Skin of body (tissue), 2 donors: ENCODE results near the gene PBXIP1. TPM values are rescaled to one million over a fixed set of nuclear protein-coding genes. Genes with fewer than 3 reads are reported as not detected.

Experiments used
- DNase-seq: peaks from one replicate; lab custom pipeline; 2025; lab: John Stamatoyannopoulos, UW
- total RNA-seq: library from RNA; depleted of rRNA; stranded (reverse); fragments of >200 nt; gene quantifications from one replicate; pipeline ENCODE4 v1.2.3, GENCODE V29; 2014

The PBXIP1 gene
- total RNA-seq, 1 donor from 2014 or later, result 61.8 TPM

GRCh38 chr1:154957091-154957657 is 1.3 kb upstream of the PBXIP1 start:
- DNase-seq, result no peak

DNA sequence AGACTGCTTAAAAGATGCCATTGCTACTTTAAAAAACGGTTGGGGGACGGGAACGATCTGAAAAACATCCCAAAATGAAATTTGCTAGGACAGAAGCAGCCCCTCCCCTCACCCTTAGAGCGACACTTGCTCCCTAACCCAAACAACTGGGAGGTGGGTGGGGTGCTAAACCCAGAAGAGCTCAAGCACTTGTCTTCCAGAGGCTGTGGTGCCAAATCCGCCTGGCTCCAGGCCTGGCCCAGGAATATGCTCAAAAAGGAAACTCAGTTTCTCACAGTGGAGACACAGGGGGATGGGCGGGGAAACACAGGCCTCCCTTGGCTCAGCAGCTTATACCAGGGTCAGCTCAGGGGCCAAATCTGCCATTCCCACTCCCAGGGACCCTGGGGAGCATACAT is 644 bp upstream of the PBXIP1 start:
- no peak for DNase-seq

GRCh38 chr1:154955039-154955717 is 721 bp downstream of the PBXIP1 start:
- no peak for DNase-seq

DNA sequence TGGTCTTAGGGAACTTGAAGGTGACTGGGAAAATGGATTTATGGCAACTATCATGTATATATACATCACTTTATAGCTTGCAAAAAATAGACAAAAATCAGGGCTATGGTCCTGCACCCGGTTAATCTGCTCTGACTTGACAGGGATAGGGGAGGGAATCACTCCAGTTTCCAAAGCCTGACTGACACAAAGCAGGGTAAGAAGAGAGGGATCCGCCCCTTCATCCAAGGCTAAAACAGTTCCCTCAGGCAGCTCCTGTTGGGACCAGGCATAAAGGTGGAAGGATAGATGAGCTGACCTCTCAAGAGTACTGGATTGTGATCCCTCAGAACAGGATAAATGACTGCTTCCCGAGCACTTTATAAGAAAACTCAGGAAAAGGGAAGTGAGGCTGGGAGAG is 1.4 kb downstream of the PBXIP1 start:
- no peak for DNase-seq

GRCh38 chr1:154953611-154954038 is 2.3 kb downstream of the PBXIP1 start:
- DNase-seq, result no peak

DNA sequence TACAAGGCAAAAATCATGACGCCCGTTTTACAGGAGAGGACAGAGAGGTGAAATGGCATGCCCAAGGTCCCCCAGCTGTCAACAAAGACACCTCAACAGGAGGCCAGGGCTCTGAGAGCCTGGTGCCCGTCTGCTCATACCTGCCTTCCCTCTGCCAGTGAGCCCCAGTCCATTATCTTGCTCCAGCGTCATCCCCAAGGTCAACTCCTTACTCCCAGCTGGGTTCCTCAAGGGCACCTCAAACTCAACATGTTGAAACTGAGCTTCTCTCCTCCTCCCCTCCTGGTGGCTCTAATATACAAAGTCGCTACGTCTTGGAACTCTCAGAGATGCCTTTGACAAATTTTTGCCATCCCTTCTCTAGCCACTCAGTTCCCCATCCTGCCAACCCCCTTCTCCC is 3.2 kb downstream of the PBXIP1 start:
- no peak for DNase-seq

DNA sequence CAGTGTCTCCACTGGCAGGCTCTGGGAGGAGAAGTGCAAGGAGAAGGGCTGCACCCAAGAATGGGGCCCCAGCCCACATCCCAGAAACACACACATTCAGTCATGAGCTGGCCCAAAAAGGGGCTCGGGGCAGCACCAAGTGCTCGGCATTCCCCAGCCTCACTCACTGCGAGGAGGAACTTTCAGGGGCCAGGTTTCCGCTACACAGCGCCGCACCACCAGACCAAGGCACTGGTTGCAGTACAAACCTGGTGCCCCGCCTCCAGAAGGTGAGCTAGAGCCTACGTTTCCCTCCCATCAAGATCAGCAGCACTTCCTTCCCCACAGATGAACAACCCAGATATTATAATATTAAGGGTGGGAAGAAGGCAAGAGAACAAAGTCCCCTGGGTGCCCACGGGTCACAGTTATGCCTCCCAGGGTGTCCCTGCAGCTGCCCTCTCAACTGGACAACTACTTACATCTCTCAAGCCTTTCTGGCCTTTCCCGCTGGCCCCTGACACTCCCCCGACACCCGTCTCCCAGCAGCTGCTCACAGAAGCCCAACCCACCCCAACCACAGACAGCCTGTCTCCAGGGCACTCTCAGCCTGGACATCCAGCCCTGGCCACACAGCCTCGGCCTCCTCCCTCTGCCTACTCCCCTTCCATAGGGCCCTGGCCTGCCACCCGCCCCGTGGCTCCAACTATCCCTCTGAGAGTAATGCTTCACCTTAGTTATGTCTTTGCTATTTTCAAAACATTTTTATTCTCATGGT is 3.8 kb downstream of the PBXIP1 start:
- DNase-seq, result no peak

DNA sequence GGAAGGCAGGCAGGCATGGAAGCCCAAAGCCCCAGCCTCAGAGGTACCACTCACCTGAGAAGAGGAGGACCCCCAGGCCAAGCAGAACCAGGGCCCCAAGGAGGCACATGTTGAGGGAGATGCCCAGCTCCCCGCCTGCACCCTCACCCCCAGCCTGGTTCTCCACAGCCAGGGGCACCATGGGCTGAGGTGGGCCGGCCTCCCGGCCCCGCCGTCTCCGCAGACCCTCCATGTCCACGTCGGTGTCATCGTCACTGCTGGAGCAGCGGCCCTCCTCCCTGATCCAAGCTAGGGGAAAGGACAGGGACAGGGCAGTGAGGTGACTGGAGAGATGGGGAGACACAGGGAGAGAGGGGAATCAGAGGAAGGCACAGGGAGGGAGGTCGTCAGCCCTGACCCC is 7.8 kb downstream of the PBXIP1 start:
- no peak for DNase-seq

- no peak for DNase-seq
Observed at GRCh38 chr1:154945962-154946850, 9.7 kb downstream of the PBXIP1 start.

- DNase-seq, result no peak
Observed at GRCh38 chr1:154945160-154945961, 10.5 kb downstream of the PBXIP1 start.

GRCh38 chr1:154944401-154945159 is 11.3 kb downstream of the PBXIP1 start:
- no peak for DNase-seq

DNA sequence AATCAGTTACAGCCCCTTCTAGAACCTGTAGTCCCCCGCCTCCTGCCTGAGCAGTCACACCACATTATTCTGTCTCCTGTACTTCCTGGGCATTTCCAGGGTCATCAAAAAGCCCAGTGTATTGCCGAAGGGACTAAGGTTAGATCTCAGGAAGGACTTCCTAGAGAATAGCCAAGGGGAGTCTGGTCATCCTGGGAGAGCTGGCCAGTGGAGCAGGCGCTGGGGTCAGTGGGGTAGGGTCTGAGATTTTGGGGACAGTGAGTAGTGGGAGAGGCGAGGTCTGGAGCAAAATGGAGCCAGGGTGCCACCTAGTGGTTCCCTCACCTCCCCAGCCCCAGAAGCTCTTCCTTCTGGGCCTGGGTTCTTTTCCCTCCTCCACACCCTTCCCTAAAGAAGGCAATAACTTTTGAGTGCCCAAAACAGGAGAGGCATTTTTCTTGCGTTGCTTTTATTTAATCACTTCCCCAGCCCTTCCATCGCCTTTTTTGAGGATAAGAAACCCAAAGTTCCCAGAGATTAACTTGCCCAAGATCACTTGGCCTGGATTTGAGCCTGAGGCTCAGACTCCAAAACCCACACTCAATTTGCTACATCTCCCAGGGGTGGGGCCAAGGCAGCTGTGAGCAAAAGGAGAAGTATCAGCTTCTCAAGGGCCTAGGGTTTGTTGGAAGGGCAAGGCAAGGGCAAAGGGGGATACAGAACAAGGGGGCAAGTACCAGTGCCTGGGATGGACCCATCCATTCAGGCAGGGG is 12.1 kb downstream of the PBXIP1 start:
- DNase-seq, result no peak

DNA sequence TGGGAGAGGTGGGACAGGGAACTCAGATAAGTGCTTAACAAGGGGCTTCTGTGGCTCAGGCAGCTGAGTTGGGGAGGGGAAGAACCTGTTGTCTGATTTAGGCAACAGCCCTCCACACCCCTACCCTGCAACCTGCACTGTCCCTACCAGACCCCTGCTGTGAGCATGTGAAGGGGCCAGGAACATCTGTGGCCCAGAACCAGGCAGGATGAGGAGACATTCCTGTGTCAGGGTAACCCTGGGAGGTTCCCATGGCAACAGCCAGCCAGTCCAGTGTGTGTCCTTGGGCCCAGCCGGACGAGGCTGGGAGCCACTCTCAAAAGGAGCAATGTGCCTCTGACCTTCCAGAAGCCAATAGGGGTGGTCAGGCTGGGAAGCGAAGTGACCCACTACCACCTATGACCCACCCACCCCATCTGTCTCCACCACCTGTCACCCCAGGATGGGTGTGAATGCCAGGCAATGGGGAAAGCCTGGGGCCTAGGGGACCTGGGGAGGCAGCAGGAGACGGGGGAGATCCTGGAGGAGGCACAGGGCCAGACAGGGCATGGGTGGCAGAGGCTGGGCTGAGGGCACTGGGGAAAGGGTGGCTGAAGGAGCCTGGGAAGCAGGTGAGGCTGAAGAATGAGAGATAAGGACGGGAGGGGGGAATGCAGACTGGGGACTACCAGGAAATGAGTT is 14.4 kb downstream of the PBXIP1 start:
- no peak for DNase-seq

GRCh38 chr1:154940651-154941194 is 15.2 kb downstream of the PBXIP1 start:
- no peak for DNase-seq

GRCh38 chr1:154940213-154940560 is 15.7 kb downstream of the PBXIP1 start:
- no peak for DNase-seq

DNA sequence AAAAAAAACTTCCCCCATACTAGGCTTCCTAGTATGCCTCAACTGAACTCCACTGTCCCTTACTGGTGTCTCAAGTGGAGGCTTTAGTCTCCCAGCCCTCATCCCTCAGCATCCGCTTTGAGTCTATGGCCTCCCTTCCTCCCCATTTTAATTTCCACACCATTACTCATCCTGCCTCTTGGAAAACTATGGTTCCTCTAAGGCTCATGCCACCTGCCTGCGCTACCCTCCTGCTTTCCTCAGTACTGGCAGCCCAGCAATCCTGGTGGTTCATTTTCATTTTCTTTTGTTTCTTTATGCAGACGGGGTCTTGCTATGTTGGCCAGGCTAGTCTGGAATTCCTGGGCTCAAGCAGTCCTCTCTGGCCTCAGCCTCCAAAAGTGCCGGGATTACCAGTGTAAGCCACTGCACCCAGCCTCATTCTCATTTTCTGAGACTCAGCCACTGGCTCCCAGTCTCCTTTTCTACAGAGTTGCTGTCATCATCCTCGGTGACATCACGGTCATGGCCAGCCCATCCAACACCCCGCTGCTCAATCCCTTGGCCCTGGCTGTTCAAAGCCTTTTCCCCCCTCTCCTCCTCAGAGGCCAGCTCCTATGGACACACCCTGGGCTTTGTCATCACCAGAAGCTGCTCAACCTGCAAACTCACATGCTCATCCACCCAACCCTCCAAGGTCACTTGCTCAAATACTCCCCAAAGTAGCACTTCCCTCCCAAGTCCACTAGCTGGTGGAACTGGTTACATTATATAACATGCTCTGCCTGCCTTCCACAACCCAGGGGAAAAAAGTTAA is 17.1 kb downstream of the PBXIP1 start:
- DNase-seq, result no peak

DNA sequence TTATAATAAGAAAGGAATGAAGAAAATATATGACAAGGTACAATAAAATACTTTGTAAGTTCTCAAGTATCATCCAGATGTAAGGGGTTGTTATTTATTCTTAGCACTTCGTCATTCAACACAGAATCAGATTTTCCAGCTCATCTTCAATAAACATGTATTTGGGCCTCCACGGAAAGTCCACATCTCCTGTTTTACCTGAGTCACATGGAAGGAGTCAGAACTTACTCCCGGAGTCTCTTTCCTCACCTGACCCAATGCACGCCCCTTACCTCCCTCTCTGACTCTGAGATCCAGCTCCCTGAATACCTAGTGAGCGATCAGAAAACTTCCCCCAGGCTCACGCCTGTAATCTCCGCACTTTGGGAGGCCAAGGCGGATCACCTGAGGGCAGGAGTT is 17.9 kb downstream of the PBXIP1 start:
- no peak for DNase-seq
